OCI-LY3 (cell line): ENCODE measurements around the gene BOC.

Experiments used
- CTCF ChIP-seq: fragments of 200-600, 300-600 bp; sonication (generic); IDR thresholded peaks from 2 replicates; pipeline ENCODE4 v1.5.1; 2014; ENCODE audit warnings: antibody characterized with exemption, low read length, low read depth
- EZH2phosphoT487 ChIP-seq: fragments of 200-600 bp; shearing (Covaris generic); IDR thresholded peaks from 2 replicates; pipeline ENCODE4 v1.6.1; 2018; ENCODE audit warnings: antibody characterized with exemption, mixed run types, low read depth

GRCh38 chr3:113252553-113252952 is 41.2 kb downstream of the BOC start:
- no peak for TF ChIP-seq CTCF
- TF ChIP-seq EZH2phosphoT487: no peak
